ENCODE data around the gene CRACR2B. TPM values are rescaled to one million over a fixed set of nuclear protein-coding genes. Genes with fewer than 3 reads are reported as not detected.

The CRACR2B gene
- total RNA-seq, 1 donor from 2014 or later, result 2.6 TPM

DNA sequence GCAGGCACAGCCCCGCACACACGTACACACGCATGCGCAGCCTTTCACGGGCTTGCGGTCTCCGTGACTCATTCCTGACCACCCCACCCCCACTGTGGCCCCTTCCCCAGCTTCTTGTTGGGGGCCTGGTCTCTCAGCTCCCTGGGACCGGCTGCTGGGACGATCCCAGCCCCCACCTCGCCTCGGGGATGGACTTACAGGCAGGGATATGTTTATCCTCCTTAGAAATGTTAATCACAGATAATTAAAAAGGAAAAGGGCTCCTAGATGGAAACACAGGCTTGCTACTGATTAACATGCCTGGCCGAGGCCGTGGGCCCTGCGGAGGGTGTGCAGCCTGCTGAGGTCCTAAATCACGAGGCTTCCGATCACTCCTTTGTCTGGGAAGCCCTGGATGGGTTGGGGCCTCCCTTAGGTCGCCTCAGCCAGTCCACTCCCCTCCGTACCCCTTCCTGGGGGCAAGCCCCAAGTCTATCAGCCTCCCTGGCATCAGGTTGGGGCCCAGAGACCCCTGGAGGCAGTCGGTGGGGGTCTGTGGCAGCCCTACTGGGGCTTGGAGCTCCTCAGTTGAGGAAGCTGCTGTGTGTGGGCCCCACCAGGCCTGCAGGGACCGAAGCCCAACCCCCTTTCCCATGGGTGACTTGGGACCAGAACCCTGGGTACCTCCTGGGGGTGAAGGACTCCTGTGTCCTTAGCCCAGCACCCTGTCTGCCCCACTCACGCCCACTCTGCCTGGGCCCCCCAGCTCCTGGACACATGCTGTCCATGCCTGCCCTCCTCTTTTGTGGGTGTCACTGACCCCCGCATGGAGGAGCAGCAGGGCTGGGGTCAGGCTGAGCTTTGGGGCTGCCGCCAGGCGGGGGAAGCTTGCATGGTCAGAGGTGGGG lies 35.5 kb downstream of the CRACR2B start:
- no peak overlapping the region for H3K4me3 Mint-ChIP-seq (ENCODE audit: unreplicated experiment)
- Histone ChIP-seq H3K27me3 (ENCODE audit: insufficient read depth, low read length) (no peaks in the 10 kb centered on the region), H2AFZ (ENCODE audit: low read depth, low read length) (no peak overlapping the region), H3K9me3 (ENCODE audit: insufficient read depth, low read depth, low read length) (no peaks in the 10 kb centered on the region), H3K36me3 (ENCODE audit: insufficient read depth, low read length) (no peaks in the 10 kb centered on the region), H3K9ac (ENCODE audit: low read length) (no peak overlapping the region), H3K79me2 (ENCODE audit: insufficient read depth, low read length) (no peaks in the 10 kb centered on the region), H3K4me1 (ENCODE audit: insufficient read depth, low read length) (peaks cover 17% of the 10 kb centered on the region), H3K4me2 (ENCODE audit: low read length) (no peak overlapping the region), H4K20me1 (ENCODE audit: insufficient read depth, low read length) (peaks cover 29% of the 10 kb centered on the region), H3K4me3 (ENCODE audit: insufficient read depth, low read depth, low read length) (no peak overlapping the region), H3K27ac (ENCODE audit: low read depth, low read length) (no peak overlapping the region)
- H3K4me1 Mint-ChIP-seq (ENCODE audit: low read depth, unreplicated experiment), result peaks cover 2% of the 10 kb centered on the region
- no peak for TF ChIP-seq CTCF (IDR thresholded peaks at IDR 0.05; ENCODE audit: insufficient read depth, low read depth, low read length)
- no peak for TF ChIP-seq EZH2 (IDR thresholded peaks at IDR 0.05; ENCODE audit: insufficient read depth, low read length)
- no peak overlapping the region for H3K27ac Mint-ChIP-seq (ENCODE audit: unreplicated experiment)
- no peaks in the 10 kb centered on the region for H3K9me3 Mint-ChIP-seq (ENCODE audit: unreplicated experiment)
- H3K36me3 Mint-ChIP-seq (ENCODE audit: low read depth, unreplicated experiment), result no peaks in the 10 kb centered on the region
- no peaks in the 10 kb centered on the region for H3K27me3 Mint-ChIP-seq (ENCODE audit: low read depth, unreplicated experiment)
- no peak for FAIRE-seq
- no peak for DNase-seq (ENCODE audit: low read depth)

- Histone ChIP-seq H3K79me2 (ENCODE audit: insufficient read depth, low read length) (no peaks in the 10 kb centered on the region), H3K9me3 (ENCODE audit: insufficient read depth, low read depth, low read length) (no peaks in the 10 kb centered on the region), H3K36me3 (ENCODE audit: insufficient read depth, low read length) (no peaks in the 10 kb centered on the region), H3K4me1 (ENCODE audit: insufficient read depth, low read length) (peaks cover 17% of the 10 kb centered on the region), H3K27ac (ENCODE audit: low read depth, low read length) (no peak overlapping the region), H3K4me2 (ENCODE audit: low read length) (no peak overlapping the region), H3K27me3 (ENCODE audit: insufficient read depth, low read length) (no peaks in the 10 kb centered on the region), H3K4me3 (ENCODE audit: insufficient read depth, low read depth, low read length) (no peak overlapping the region), H3K9ac (ENCODE audit: low read length) (no peak overlapping the region), H4K20me1 (ENCODE audit: insufficient read depth, low read length) (peaks cover 24% of the 10 kb centered on the region), H2AFZ (ENCODE audit: low read depth, low read length) (no peak overlapping the region)
- Mint-ChIP-seq H3K9me3 (ENCODE audit: unreplicated experiment) (no peaks in the 10 kb centered on the region), H3K27ac (ENCODE audit: unreplicated experiment) (no peak overlapping the region), H3K4me3 (ENCODE audit: unreplicated experiment) (no peak overlapping the region), H3K4me1 (ENCODE audit: low read depth, unreplicated experiment) (peaks cover 2% of the 10 kb centered on the region), H3K27me3 (ENCODE audit: low read depth, unreplicated experiment) (no peaks in the 10 kb centered on the region), H3K36me3 (ENCODE audit: low read depth, unreplicated experiment) (peaks cover 2% of the 10 kb centered on the region)
- DNase-seq (ENCODE audit: low read depth), result no peak
- TF ChIP-seq EZH2 (IDR thresholded peaks at IDR 0.05; ENCODE audit: insufficient read depth, low read length) (no peak), CTCF (IDR thresholded peaks at IDR 0.05; ENCODE audit: insufficient read depth, low read depth, low read length) (no peak)
- no peak for FAIRE-seq
These were observed 36.5 kb downstream of the CRACR2B start for GRCh38 chr11:863910-864827.
